Progenitor cell of endocrine pancreas (in vitro differentiated cells): ENCODE measurements around the gene NRXN3. TPM values are rescaled to one million over a fixed set of nuclear protein-coding genes. Genes with fewer than 3 reads are reported as not detected.

Experiments
- DNase-seq: peaks from one replicate; pipeline ENCODE4 v3.0.0; 2021; ENCODE audit warnings: low spot score; ENCODE audit not compliant: unreplicated experiment
- H3K27ac Mint-ChIP-seq: 2 replicates; pipeline ENCODE4 v1.8.0; 2021; ENCODE audit warnings: mild to moderate bottlenecking, moderate library complexity, mixed read lengths
- H3K27me3 Mint-ChIP-seq: 2 replicates; pipeline ENCODE4 v1.8.0; 2021; ENCODE audit warnings: mixed read lengths
- H3K36me3 Mint-ChIP-seq: 2 replicates; pipeline ENCODE4 v1.8.0; 2022; ENCODE audit warnings: mixed read lengths; ENCODE audit not compliant: insufficient read depth
- H3K4me1 Mint-ChIP-seq: 2 replicates; pipeline ENCODE4 v1.8.0; 2021; ENCODE audit warnings: low read depth, mixed read lengths
- H3K4me3 Mint-ChIP-seq: 2 replicates; pipeline ENCODE4 v1.8.0; 2021; ENCODE audit warnings: low read depth, mild to moderate bottlenecking, moderate library complexity, mixed read lengths
- H3K9me3 Mint-ChIP-seq: 2 replicates; pipeline ENCODE4 v1.8.0; 2021; ENCODE audit warnings: low read depth, mixed read lengths
- CTCF ChIP-seq: fragments of 200-600 bp; sonication (generic); IDR thresholded peaks from one replicate; pipeline ENCODE4 v1.5.0; 2021; ENCODE audit warnings: antibody characterized with exemption, mild to moderate bottlenecking; ENCODE audit not compliant: unreplicated experiment
- total RNA-seq: library from RNA; stranded (reverse); gene quantifications from 2 replicates; pipeline ENCODE4 v1.2.1, GENCODE V29; 2021

Gene NRXN3
- total RNA-seq, 1 donor from 2014 or later = 22.1 TPM

- TF ChIP-seq CTCF = no peak
- Mint-ChIP-seq H3K27ac (no peak overlapping the region), H3K27me3 (no peaks in the 10 kb centered on the region), H3K4me3 (no peak overlapping the region), H3K36me3 (peaks cover 3% of the 10 kb centered on the region), H3K4me1 (peaks cover 12% of the 10 kb centered on the region), H3K9me3 (peaks cover 6% of the 10 kb centered on the region)
- no peak for DNase-seq
These were observed 1523.8 kb downstream of the NRXN3 start for GRCh38 chr14:79693935-79694334.

- Mint-ChIP-seq H3K36me3 (peaks cover 3% of the 10 kb centered on the region), H3K9me3 (peaks cover 6% of the 10 kb centered on the region), H3K27me3 (no peaks in the 10 kb centered on the region), H3K27ac (no peak overlapping the region), H3K4me1 (peaks cover 12% of the 10 kb centered on the region), H3K4me3 (no peak overlapping the region)
- TF ChIP-seq CTCF = no peak
- no peak for DNase-seq
These were observed 1525.1 kb downstream of the NRXN3 start for GRCh38 chr14:79695307-79695706.

- Mint-ChIP-seq H3K4me1 (peaks cover 10% of the 10 kb centered on the region), H3K4me3 (no peak overlapping the region), H3K27me3 (no peaks in the 10 kb centered on the region), H3K27ac (no peak overlapping the region), H3K9me3 (peaks cover 6% of the 10 kb centered on the region), H3K36me3 (peaks cover 3% of the 10 kb centered on the region)
- no peak for DNase-seq
- no peak for TF ChIP-seq CTCF
These were observed 1528.1 kb downstream of the NRXN3 start for GRCh38 chr14:79698298-79698711.

GRCh38 chr14:79699206-79699605 is 1529.0 kb downstream of the NRXN3 start:
- DNase-seq = no peak
- Mint-ChIP-seq H3K4me3 (no peak overlapping the region), H3K4me1 (peaks cover 8% of the 10 kb centered on the region), H3K27me3 (no peaks in the 10 kb centered on the region), H3K36me3 (peaks cover 3% of the 10 kb centered on the region), H3K27ac (no peak overlapping the region), H3K9me3 (peaks cover 6% of the 10 kb centered on the region)
- TF ChIP-seq CTCF = no peak

GRCh38 chr14:79701371-79701770 is 1531.2 kb downstream of the NRXN3 start:
- no peak for DNase-seq
- Mint-ChIP-seq H3K4me1 (peaks cover 14% of the 10 kb centered on the region), H3K36me3 (peaks cover 3% of the 10 kb centered on the region), H3K27ac (no peak overlapping the region), H3K9me3 (peaks cover 6% of the 10 kb centered on the region), H3K4me3 (no peak overlapping the region), H3K27me3 (peaks cover 4% of the 10 kb centered on the region)
- no peak for TF ChIP-seq CTCF
